Measurements from ENCODE around the gene IL24. TPM values are rescaled to one million over a fixed set of nuclear protein-coding genes. Genes with fewer than 3 reads are reported as not detected.

Gene IL24
- total RNA-seq, 1 experiment from 2014 or later: not detected

GRCh38 chr1:206867239-206867638 lies 30.0 kb upstream of the IL24 start:
- peaks cover 0 to 7% of the 10 kb centered on the region in 2 experiments; a peak in 2 of 4 replicates for H3K4me1 ChIP-seq (ENCODE audit: control insufficient read depth in 1 of 2, insufficient read depth in 2 of 2, low read length in 2 of 2)
- H3K4me3 ChIP-seq (replicated peaks in 1 of 2; ENCODE audit: low read depth in 1 of 2, low read length in 2 of 2): no peak overlapping the region
- no peak overlapping the region for H2AFZ ChIP-seq (ENCODE audit: low read depth, low read length, poor library complexity, severe bottlenecking)
- no peaks in the 10 kb centered on the region for H4K20me1 ChIP-seq (ENCODE audit: insufficient read depth)
- H3K27me3 ChIP-seq (ENCODE audit: insufficient read depth, low read length): no peaks in the 10 kb centered on the region
- ATAC-seq (no peak), DNase-seq (ENCODE audit: low read depth, low spot score) (no peak)
- no peak overlapping the region for H3K27ac ChIP-seq (ENCODE audit: low read depth, low read length)
- H3K4me2 ChIP-seq (ENCODE audit: low read length): no peak overlapping the region
- H3K9me2 ChIP-seq (ENCODE audit: insufficient read depth): no peaks in the 10 kb centered on the region
- intact Hi-C loops (cut with micrococcal nuclease): no loop called here
- BruUV-seq (replicated peaks): no TSS peak
- no peaks in the 10 kb centered on the region for H3K36me3 ChIP-seq (ENCODE audit: control insufficient read depth in 1 of 2, insufficient read depth in 2 of 2, low read length in 2 of 2)
- ChIA-PET POLR2A (no interaction called here), RAD21 (ENCODE audit: low non-redundant PET in 1 of 2, low total read pairs in 2 of 2, uncharacterized antibody in 2 of 2, unreplicated experiment in 2 of 2) (no interaction called here), CTCF (no interaction called here)
- no peak overlapping the region for H3K9ac ChIP-seq (ENCODE audit: low read length)
- no peaks in the 10 kb centered on the region for H3K79me2 ChIP-seq (ENCODE audit: insufficient read depth, low read length)
- TF ChIP-seq JUND (IDR thresholded peaks at IDR 0.05): no peak
- TF ChIP-seq, protein P1, sequence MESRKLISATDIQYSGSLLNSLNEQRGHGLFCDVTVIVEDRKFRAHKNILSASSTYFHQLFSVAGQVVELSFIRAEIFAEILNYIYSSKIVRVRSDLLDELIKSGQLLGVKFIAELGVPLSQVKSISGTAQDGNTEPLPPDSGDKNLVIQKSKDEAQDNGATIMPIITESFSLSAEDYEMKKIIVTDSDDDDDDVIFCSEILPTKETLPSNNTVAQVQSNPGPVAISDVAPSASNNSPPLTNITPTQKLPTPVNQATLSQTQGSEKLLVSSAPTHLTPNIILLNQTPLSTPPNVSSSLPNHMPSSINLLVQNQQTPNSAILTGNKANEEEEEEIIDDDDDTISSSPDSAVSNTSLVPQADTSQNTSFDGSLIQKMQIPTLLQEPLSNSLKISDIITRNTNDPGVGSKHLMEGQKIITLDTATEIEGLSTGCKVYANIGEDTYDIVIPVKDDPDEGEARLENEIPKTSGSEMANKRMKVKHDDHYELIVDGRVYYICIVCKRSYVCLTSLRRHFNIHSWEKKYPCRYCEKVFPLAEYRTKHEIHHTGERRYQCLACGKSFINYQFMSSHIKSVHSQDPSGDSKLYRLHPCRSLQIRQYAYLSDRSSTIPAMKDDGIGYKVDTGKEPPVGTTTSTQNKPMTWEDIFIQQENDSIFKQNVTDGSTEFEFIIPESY (IDR thresholded peaks at IDR 0.05; ENCODE audit: extremely low read depth, insufficient replicate concordance, low read length): no peak
- no peak for TF ChIP-seq CBX3 (IDR thresholded peaks at IDR 0.05; ENCODE audit: low read depth)
- TF ChIP-seq EGR1 (IDR thresholded peaks at IDR 0.05; ENCODE audit: low read depth): no peak
- TF ChIP-seq ELF1 (IDR thresholded peaks at IDR 0.05; ENCODE audit: borderline replicate concordance, low read depth): no peak
- no peak for TF ChIP-seq CTCF (IDR thresholded peaks at IDR 0.05 in 2 of 3, conservative IDR thresholded peaks at IDR 0.05 in 1 of 3; ENCODE audit: borderline replicate concordance in 1 of 3, insufficient read depth in 1 of 3, low read depth in 2 of 3, low read length in 2 of 3)
- no peak for TF ChIP-seq TCF7L2 (IDR thresholded peaks at IDR 0.05; ENCODE audit: borderline replicate concordance, extremely low read depth, insufficient read depth, insufficient read length)
- TF ChIP-seq POLR2A (IDR thresholded peaks at IDR 0.05; ENCODE audit: borderline replicate concordance, extremely low read depth, insufficient read depth, insufficient read length): no peak
- TF ChIP-seq SP1 (IDR thresholded peaks at IDR 0.05; ENCODE audit: low read depth): no peak
- TF ChIP-seq ZNF274 (IDR thresholded peaks at IDR 0.05; ENCODE audit: low read depth, low read length): no peak
- TF ChIP-seq, protein P2, sequence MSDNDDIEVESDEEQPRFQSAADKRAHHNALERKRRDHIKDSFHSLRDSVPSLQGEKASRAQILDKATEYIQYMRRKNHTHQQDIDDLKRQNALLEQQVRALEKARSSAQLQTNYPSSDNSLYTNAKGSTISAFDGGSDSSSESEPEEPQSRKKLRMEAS (IDR thresholded peaks at IDR 0.05): no peak
- TF ChIP-seq YY1 (IDR thresholded peaks at IDR 0.05; ENCODE audit: extremely low read depth, insufficient replicate concordance, low read depth, low read length): no peak
- no peak for TF ChIP-seq POLR2AphosphoS5 (IDR thresholded peaks at IDR 0.05; ENCODE audit: low read depth, low read length)
- no peak for TF ChIP-seq CEBPB (IDR thresholded peaks at IDR 0.05; ENCODE audit: low read depth)
- no peak for TF ChIP-seq SRF (IDR thresholded peaks at IDR 0.05; ENCODE audit: low read depth)
- TF ChIP-seq, protein P3, sequence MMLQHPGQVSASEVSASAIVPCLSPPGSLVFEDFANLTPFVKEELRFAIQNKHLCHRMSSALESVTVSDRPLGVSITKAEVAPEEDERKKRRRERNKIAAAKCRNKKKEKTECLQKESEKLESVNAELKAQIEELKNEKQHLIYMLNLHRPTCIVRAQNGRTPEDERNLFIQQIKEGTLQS (IDR thresholded peaks at IDR 0.05): no peak
- no peak for TF ChIP-seq ZFX (IDR thresholded peaks at IDR 0.05)
- no peaks in the 10 kb centered on the region for H3K9me3 ChIP-seq (ENCODE audit: control insufficient read depth in 1 of 2, insufficient read depth in 1 of 2, low read depth in 1 of 2, low read length in 2 of 2)
